ENCODE data around the gene HMGB3.

The HMGB3 gene

GRCh38 chrX:151009582-151009981 is 26.4 kb downstream of the HMGB3 start:
- Histone ChIP-seq H3K36me3 (ENCODE audit: insufficient read depth, low read length) (no peaks in the 10 kb centered on the region), H3K4me3 (ENCODE audit: low read depth in 1 of 2, low read length in 2 of 2) (no peak overlapping the region), H3K9me3 (ENCODE audit: low read length) (no peaks in the 10 kb centered on the region), H3K27me3 (ENCODE audit: control insufficient read depth in 1 of 2, insufficient read depth in 2 of 2, low read length in 2 of 2) (no peaks in the 10 kb centered on the region), H3K27ac (ENCODE audit: low read depth, low read length) (no peak overlapping the region), H3K9ac (ENCODE audit: low read length) (no peak overlapping the region), H3K4me1 (ENCODE audit: insufficient read depth, low read length) (no peaks in the 10 kb centered on the region)

GRCh38 chrX:151013164-151013743 is 30.1 kb downstream of the HMGB3 start:
- H3K9me3 ChIP-seq (ENCODE audit: low read length), result no peaks in the 10 kb centered on the region
- H3K27ac ChIP-seq (ENCODE audit: low read depth, low read length), result no peak overlapping the region
- H3K9ac ChIP-seq (ENCODE audit: low read length), result no peak overlapping the region
- H3K4me1 ChIP-seq (ENCODE audit: insufficient read depth, low read length), result no peaks in the 10 kb centered on the region
- no peaks in the 10 kb centered on the region for H3K27me3 ChIP-seq (ENCODE audit: control insufficient read depth in 1 of 2, insufficient read depth in 2 of 2, low read length in 2 of 2)
- no peaks in the 10 kb centered on the region for H3K36me3 ChIP-seq (ENCODE audit: insufficient read depth, low read length)
- no peak overlapping the region for H3K4me3 ChIP-seq (ENCODE audit: low read depth in 1 of 2, low read length in 2 of 2)

- H3K9me3 ChIP-seq (ENCODE audit: low read length), result no peaks in the 10 kb centered on the region
- no peak overlapping the region for H3K27ac ChIP-seq (ENCODE audit: low read depth, low read length)
- H3K4me1 ChIP-seq (ENCODE audit: insufficient read depth, low read length), result no peaks in the 10 kb centered on the region
- H3K4me3 ChIP-seq (ENCODE audit: low read depth in 1 of 2, low read length in 2 of 2), result no peak overlapping the region
- no peaks in the 10 kb centered on the region for H3K36me3 ChIP-seq (ENCODE audit: insufficient read depth, low read length)
- H3K27me3 ChIP-seq (ENCODE audit: control insufficient read depth in 1 of 2, insufficient read depth in 2 of 2, low read length in 2 of 2), result no peaks in the 10 kb centered on the region
- H3K9ac ChIP-seq (ENCODE audit: low read length), result no peak overlapping the region
These were observed 32.5 kb downstream of the HMGB3 start for GRCh38 chrX:151015684-151016083.

GRCh38 chrX:151019856-151020255 is 36.7 kb downstream of the HMGB3 start:
- Histone ChIP-seq H3K4me3 (ENCODE audit: low read depth in 1 of 2, low read length in 2 of 2) (no peak overlapping the region), H3K9me3 (ENCODE audit: low read length) (no peaks in the 10 kb centered on the region), H3K9ac (ENCODE audit: low read length) (no peak overlapping the region), H3K27me3 (ENCODE audit: control insufficient read depth in 1 of 2, insufficient read depth in 2 of 2, low read length in 2 of 2) (no peaks in the 10 kb centered on the region), H3K36me3 (ENCODE audit: insufficient read depth, low read length) (no peaks in the 10 kb centered on the region), H3K27ac (ENCODE audit: low read depth, low read length) (no peak overlapping the region), H3K4me1 (ENCODE audit: insufficient read depth, low read length) (no peaks in the 10 kb centered on the region)

- Histone ChIP-seq H3K4me3 (ENCODE audit: low read depth in 1 of 2, low read length in 2 of 2) (no peak overlapping the region), H3K4me1 (ENCODE audit: insufficient read depth, low read length) (no peaks in the 10 kb centered on the region), H3K36me3 (ENCODE audit: insufficient read depth, low read length) (no peaks in the 10 kb centered on the region), H3K9ac (ENCODE audit: low read length) (no peak overlapping the region), H3K27me3 (ENCODE audit: control insufficient read depth in 1 of 2, insufficient read depth in 2 of 2, low read length in 2 of 2) (peaks cover 0 to 11% of the 10 kb centered on the region in 2 donors), H3K9me3 (ENCODE audit: low read length) (no peaks in the 10 kb centered on the region), H3K27ac (ENCODE audit: low read depth, low read length) (no peak overlapping the region)
These were observed 47.7 kb downstream of the HMGB3 start for GRCh38 chrX:151030845-151031244.

- no peaks in the 10 kb centered on the region for H3K9me3 ChIP-seq (ENCODE audit: low read length)
- no peak overlapping the region for H3K9ac ChIP-seq (ENCODE audit: low read length)
- no peaks in the 10 kb centered on the region for H3K36me3 ChIP-seq (ENCODE audit: insufficient read depth, low read length)
- peaks cover 0 to 11% of the 10 kb centered on the region in 2 donors for H3K27me3 ChIP-seq (ENCODE audit: control insufficient read depth in 1 of 2, insufficient read depth in 2 of 2, low read length in 2 of 2)
- H3K4me1 ChIP-seq (ENCODE audit: insufficient read depth, low read length), result no peaks in the 10 kb centered on the region
- H3K4me3 ChIP-seq (ENCODE audit: low read depth in 1 of 2, low read length in 2 of 2), result no peak overlapping the region
- H3K27ac ChIP-seq (ENCODE audit: low read depth, low read length), result no peak overlapping the region
These were observed 48.3 kb downstream of the HMGB3 start for GRCh38 chrX:151031391-151031975.

- Histone ChIP-seq H3K27ac (ENCODE audit: low read depth, low read length) (no peak overlapping the region), H3K27me3 (ENCODE audit: control insufficient read depth in 1 of 2, insufficient read depth in 2 of 2, low read length in 2 of 2) (no peaks in the 10 kb centered on the region), H3K4me1 (ENCODE audit: insufficient read depth, low read length) (no peaks in the 10 kb centered on the region), H3K9me3 (ENCODE audit: low read length) (no peaks in the 10 kb centered on the region), H3K9ac (ENCODE audit: low read length) (no peak overlapping the region), H3K4me3 (ENCODE audit: low read depth in 1 of 2, low read length in 2 of 2) (no peak overlapping the region), H3K36me3 (ENCODE audit: insufficient read depth, low read length) (no peaks in the 10 kb centered on the region)
These were observed 56.2 kb downstream of the HMGB3 start for GRCh38 chrX:151039351-151039750.

Data from muscle layer of colon (tissue), 2 donors.